Measurements from ENCODE around the gene KREMEN1. TPM values are rescaled to one million over a fixed set of nuclear protein-coding genes. Genes with fewer than 3 reads are reported as not detected.

The KREMEN1 gene
- polyA plus RNA-seq, 1 donor, result 94.7 TPM

DNA sequence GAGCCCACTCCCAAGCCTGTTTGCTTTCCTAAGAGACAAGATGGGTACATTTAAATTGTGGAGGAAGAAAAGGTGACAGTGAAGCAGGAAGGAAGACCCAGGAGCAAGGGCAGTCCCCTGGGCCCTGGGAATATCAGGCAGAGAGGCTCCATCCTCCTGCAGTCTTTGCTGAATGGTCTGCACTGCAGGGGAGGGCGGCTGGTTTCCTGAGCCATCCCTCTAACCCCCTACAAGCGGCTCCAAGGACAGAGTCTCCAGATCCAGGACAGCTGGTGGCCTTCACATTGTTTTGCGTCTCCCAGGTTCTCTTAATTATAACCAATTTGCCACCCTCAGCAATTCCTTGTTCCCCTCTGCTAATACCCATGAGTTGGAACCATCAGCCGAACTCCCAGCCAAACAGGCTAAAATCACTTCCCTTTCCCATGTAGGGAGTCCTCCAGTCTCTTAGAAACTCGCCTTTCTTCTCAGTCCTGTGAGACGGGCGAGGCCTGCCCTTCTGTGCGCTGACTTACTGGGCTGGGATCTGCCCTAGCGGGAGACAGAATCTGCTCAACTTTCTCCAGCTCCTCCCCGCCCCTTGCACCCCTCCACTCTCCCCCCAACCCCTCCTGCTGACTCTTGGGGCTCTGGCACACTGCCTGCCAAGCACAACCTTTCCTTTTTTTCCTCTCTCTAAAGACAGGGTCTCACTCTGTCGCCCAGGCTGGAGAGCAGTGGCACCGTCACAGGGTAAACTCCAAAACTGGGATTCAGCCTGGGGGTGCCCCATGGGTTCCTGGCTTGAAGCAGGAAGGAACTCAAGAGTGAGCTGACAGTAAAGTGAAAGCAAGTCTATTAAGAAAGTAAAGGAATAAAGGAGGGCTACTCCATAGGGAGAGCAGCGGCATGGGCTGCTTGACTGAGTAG, 79.5 kb downstream of the KREMEN1 start:
- DNase-seq (ENCODE audit: low read depth), result no peak

DNA sequence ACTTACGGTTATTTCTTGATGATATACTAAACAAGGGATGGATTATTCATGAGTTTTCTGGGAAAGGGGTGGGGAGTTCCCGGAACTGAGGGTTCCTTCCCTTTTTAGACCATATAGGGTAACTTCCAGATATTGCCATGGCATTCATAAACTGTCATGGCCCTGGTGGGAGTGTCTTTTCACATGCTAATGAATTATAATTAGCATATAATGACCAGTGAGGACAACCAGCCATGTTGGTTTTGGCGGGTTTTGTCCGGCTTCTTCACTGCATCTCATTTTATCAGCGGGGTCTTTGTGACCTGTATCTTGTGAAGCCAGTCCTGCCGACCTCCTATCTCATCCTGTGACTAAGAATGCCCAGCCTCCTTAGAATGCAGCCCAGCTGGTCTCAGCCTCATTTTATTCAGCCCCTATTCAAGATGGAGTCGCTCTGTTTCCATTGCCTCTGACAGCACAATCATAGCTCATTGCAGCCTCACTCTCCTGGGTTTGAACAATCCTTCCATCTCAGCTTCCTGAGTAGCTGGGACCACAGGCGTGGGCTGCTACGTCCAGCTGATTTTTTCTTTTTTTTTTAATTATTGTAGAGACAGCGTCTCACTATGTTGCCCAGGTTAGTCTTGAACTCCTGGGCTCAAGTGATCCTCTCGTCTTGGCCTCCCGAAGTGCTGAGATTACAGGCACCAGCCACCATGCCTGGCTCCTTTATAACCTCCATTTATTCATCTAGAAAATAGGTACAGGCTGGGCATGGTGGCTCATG, 80.3 kb downstream of the KREMEN1 start:
- no peak for DNase-seq (ENCODE audit: low read depth)

- no peak for DNase-seq (ENCODE audit: low read depth)
Measured at GRCh38 chr22:29154364-29155048, 81.7 kb downstream of the KREMEN1 start.

DNA sequence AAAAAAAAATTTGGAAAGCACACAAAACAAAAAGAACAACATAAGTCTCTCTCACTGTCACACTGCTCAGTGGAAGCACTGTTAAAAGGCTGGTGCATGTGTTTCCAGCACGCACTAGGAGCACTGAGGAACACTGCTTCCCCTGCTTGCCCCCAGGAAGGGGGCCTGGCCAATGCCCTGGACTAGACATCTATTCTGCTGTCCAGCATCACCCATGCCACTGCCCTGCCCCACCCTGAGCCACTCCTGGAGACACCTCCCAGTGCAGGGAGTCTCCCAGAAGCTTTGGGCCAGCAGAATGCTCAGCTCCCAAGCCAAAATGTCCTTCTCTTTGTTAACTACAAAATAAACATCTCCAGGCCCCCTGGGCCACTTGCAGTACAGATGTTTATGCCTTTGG, 83.1 kb downstream of the KREMEN1 start:
- no peak for DNase-seq (ENCODE audit: low read depth)

- no peak for DNase-seq (ENCODE audit: low read depth)
Measured at GRCh38 chr22:29156507-29156906, 83.7 kb downstream of the KREMEN1 start.

- DNase-seq (ENCODE audit: low read depth), result no peak
Measured at GRCh38 chr22:29157759-29158535, 85.1 kb downstream of the KREMEN1 start.

GRCh38 chr22:29158546-29158945, 85.7 kb downstream of the KREMEN1 start:
- DNase-seq (ENCODE audit: low read depth), result no peak

GRCh38 chr22:29163808-29164207, 91.0 kb downstream of the KREMEN1 start:
- DNase-seq (ENCODE audit: low read depth), result no peak

DNA sequence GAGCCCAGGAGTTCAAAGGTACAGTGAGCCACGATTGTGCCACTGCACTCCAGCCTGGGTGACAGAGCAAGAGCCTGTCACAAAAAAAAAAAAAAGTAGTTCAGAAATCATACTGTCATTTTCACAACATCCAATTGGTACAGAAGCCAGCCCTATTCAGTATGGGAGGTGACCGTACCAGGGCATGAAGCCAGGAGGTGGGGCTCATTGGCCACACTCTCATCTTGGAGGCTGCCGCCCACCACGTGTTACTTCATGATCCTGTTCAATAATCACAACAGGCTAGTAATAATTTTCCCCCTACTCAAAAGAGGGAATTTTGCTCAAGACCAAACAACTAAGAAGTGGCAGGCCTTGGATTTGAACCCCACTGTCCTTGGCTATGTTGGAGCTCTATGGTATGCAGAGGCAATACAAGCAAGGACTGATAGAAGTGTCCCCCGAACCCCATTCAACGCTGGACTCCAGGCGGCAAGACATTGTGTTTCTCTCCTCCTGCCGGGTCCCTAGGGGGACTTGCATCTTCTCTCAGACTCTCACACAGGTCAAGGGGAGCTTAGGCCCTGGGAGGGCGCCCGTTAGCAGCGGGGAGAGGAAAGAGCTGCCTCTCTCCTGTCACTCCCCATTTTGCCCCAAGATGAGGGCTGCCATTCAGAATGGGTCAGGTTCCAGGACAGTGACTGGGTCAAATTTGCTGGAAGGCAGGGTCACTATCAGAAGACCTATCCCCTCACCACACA, 92.7 kb downstream of the KREMEN1 start:
- DNase-seq (ENCODE audit: low read depth), result no peak

- DNase-seq (ENCODE audit: low read depth), result no peak
Measured at GRCh38 chr22:29166180-29166579, 93.3 kb downstream of the KREMEN1 start.

DNA sequence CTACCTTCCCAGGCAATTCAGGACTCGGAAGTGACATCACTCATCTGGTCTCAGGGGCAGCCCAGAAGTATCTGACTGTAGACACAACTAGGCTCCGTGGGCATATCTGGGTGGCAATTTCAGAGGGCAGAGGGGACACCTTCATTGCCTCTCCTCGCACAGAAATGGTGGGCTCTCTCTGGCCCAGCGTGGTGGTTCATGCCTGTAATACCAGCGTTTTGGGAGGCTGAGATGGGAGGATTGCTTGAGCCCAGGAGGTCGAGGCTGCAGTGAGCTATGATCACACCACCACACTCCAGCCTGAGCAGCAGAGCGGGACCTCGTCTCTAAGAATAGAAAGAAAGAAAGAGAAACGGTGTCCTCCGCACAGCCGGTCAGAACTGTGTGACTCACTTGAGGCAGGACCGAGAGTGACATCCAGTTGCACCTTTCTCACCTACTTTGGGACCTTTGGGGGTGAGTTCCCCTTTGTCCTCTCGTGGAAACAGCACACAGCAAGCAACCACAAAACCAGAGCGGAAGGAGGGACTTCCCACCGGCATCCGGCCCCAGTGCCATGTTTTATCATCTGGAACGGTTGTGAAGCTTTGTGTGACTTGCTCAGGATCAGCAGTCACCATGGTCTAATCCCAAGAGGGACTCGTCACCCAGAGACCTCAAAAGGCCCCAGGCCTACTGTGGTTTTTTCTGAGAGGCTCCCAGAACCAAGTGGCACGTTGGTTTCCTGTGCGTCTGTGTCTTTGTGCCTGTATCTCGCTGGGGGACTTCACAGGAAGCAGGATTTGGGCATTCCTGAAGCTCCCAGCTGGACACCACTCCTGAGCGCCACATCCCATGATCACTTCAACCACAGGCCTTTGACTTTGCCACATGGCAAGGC, 94.4 kb downstream of the KREMEN1 start:
- DNase-seq (ENCODE audit: low read depth), result no peak

DNA sequence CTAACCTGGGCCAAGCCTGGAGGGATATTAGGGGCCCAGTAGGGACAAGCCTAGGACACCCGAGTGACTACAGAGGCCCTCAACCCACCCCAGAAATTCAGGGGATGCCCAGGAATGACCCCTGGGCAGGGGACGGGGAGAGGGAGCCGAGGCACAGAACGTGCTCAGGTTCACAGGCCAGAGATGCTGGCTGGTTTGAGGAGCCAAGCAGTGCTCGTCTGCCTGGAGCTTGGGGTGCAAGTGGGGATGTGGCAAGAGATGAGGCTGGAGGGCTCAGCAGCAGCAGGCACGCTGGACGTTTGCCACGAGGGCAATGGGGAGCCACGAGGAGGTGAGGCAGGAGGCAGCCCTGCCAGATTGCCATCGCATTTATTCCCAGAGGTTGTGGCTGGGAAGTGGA, 98.9 kb downstream of the KREMEN1 start:
- no peak for DNase-seq (ENCODE audit: low read depth)

DNA sequence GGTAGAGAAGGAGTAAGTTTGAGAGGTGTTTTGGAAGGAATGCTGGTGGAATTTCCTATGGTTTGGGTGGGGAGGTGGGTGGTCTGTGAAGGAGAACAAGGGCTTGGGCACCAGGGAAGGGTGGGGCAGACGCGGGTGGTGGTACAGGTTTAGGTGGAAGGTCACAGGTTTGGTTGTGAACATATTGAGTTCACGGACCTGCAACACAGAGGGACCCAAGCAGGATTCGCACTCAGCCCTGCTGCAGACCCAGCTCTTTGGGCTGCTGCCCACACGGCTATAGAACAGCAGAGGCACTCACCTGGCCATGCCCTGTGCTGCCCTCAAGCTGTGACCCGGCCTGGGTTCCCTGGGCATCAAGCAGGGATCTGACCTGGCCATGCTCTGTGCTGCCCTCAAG, 99.4 kb downstream of the KREMEN1 start:
- DNase-seq (ENCODE audit: low read depth), result no peak

DNA sequence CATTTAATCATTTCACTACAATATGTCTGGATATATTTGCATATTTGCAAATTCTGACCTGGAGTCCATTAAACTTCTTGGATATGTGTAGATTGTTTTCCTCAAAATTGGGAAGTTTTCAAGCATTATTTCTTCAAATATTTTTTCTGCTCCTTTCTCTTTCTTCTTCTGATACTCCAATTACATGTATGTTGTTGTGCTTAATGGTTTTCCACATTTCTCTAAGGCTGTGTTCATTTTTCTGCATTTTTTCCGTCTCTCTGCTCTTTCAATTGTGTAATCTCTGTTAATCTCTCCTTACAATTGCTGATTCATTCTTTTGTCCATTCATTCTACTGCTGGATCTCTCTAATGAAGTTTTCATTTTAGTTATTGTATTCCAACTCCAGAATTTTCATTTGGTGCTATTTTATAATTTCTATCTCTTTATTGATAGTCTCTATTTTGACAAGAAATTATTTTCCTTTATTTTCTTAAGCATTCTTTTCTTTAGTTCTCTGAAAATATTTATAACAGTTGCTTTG, 102.5 kb downstream of the KREMEN1 start:
- no peak for DNase-seq (ENCODE audit: low read depth)

- no peak for DNase-seq (ENCODE audit: low read depth)
Measured at GRCh38 chr22:29183971-29184848, 111.4 kb downstream of the KREMEN1 start.

- no peak for DNase-seq (ENCODE audit: low read depth)
Measured at GRCh38 chr22:29184849-29185490, 112.1 kb downstream of the KREMEN1 start.

- DNase-seq (ENCODE audit: low read depth), result no peak
Measured at GRCh38 chr22:29186302-29186701, 113.5 kb downstream of the KREMEN1 start.

GRCh38 chr22:29187831-29188230, 115.0 kb downstream of the KREMEN1 start:
- DNase-seq (ENCODE audit: low read depth), result no peak

Data from forelimb muscle (tissue), 1 donor.